ENCODE data around the gene LOXHD1.

- no peak for TF ChIP-seq MAX (CRISPR knock-in tag; IDR thresholded peaks at IDR 0.05)
- no peak for TF ChIP-seq CTCF (IDR thresholded peaks at IDR 0.05)
- TF ChIP-seq IRF2 (CRISPR knock-in tag; IDR thresholded peaks at IDR 0.05; ENCODE audit: borderline replicate concordance, low read depth), result no peak
- TF ChIP-seq ZNF416 (CRISPR knock-in tag; IDR thresholded peaks at IDR 0.05), result no peak
Observed at GRCh38 chr18:46573156-46573555, 83.9 kb downstream of the LOXHD1 start.
